Neural progenitor cell (in vitro differentiated cells): Measurements from ENCODE around the gene CMTM8.

Source experiments
- EZH2phosphoT487 ChIP-seq: fragments of 200-600 bp; sonication (generic); IDR thresholded peaks from 2 replicates; pipeline ENCODE4 v1.6.1; 2017; ENCODE audit warnings: antibody characterized with exemption
- TF ChIP-seq, protein P1 (sequence below): fragments of 200-600 bp; sonication (generic); IDR thresholded peaks from 2 replicates; pipeline ENCODE4 v1.5.1; 2017; ENCODE audit warnings: antibody characterized with exemption, mild to moderate bottlenecking

DNA sequence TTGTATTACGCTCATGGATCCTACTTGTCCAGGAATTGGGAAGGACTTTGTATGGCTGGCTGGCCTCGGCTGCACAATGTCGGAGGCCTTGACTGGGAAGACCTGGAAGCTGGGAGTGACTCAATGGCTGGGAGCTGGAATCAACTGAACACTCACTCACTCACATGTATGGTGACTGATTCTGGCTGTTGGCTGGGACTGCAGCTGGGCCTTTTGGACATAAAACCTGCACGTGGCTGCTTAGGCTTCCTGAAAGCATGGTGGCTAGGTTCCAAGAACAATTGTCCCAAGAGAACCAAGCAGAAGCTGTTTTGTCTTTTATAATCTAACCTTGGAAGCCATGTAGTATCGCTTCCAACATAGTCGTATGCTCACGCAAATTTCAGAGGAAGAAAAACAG is 38.0 kb upstream of the CMTM8 start:
- TF ChIP-seq, protein P1, sequence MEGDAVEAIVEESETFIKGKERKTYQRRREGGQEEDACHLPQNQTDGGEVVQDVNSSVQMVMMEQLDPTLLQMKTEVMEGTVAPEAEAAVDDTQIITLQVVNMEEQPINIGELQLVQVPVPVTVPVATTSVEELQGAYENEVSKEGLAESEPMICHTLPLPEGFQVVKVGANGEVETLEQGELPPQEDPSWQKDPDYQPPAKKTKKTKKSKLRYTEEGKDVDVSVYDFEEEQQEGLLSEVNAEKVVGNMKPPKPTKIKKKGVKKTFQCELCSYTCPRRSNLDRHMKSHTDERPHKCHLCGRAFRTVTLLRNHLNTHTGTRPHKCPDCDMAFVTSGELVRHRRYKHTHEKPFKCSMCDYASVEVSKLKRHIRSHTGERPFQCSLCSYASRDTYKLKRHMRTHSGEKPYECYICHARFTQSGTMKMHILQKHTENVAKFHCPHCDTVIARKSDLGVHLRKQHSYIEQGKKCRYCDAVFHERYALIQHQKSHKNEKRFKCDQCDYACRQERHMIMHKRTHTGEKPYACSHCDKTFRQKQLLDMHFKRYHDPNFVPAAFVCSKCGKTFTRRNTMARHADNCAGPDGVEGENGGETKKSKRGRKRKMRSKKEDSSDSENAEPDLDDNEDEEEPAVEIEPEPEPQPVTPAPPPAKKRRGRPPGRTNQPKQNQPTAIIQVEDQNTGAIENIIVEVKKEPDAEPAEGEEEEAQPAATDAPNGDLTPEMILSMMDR = no peak
- TF ChIP-seq EZH2phosphoT487 = no peak
